ENCODE data around the gene PARN. TPM values are rescaled to one million over a fixed set of nuclear protein-coding genes. Genes with fewer than 3 reads are reported as not detected.

PARN gene
- total RNA-seq, 1 donor from 2014 or later: 16.1 TPM

DNA sequence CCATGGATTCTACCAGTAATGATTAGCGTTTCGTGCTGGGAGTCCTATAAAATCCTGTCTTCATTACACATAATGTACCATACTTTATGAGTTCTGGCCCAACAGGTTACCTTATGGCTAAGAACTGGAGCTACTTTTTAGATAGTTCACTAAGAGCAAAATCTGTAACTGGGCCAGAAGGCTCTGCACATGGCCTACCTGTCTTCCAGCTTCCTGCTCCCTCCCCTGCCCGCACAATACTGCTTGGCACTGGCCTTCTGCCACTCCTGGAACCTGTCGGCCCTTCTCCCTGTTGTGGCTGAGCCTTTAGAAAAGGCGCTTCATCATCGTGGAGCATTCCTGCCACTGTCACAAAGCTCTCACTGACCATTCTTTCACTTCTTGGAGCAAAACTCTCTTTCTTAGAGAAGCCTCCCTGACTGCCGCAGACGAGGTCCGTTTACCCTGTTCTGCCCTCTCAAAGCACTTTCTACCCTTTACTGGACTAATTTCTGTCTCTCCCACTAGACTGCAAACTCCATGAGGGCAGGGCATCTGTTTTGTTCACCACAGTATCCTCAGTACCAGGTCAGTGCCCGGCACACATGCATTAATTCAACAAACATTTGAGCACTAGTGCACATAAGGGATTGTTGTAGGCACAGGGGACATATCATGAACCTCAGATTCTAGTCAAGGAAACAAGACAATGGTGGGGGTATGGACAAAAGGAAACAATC is 116.5 kb downstream of the PARN start:
- no peak for DNase-seq
- no peak for ATAC-seq (ENCODE audit: poor library complexity)
- intact Hi-C loops (cut with DNase I): no loop called here

DNA sequence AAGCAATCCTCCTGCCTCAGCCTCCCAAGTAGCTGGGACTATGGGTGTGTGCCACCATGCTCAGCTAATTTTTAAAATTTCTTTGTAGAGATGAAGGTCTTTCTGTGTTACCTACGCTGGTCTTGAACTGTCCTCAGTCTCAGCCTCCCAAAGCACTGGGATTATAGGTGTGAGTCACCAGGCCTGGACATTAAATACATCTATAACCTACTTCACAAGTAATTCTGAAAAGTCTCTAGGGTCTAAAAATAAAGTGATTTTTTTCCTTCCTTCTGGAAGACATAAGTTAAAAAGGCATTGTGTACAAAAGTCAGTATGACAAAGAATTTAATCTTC is 118.3 kb downstream of the PARN start:
- intact Hi-C loops (cut with DNase I): no loop called here
- ATAC-seq (ENCODE audit: poor library complexity): no peak
- DNase-seq: no peak

DNA sequence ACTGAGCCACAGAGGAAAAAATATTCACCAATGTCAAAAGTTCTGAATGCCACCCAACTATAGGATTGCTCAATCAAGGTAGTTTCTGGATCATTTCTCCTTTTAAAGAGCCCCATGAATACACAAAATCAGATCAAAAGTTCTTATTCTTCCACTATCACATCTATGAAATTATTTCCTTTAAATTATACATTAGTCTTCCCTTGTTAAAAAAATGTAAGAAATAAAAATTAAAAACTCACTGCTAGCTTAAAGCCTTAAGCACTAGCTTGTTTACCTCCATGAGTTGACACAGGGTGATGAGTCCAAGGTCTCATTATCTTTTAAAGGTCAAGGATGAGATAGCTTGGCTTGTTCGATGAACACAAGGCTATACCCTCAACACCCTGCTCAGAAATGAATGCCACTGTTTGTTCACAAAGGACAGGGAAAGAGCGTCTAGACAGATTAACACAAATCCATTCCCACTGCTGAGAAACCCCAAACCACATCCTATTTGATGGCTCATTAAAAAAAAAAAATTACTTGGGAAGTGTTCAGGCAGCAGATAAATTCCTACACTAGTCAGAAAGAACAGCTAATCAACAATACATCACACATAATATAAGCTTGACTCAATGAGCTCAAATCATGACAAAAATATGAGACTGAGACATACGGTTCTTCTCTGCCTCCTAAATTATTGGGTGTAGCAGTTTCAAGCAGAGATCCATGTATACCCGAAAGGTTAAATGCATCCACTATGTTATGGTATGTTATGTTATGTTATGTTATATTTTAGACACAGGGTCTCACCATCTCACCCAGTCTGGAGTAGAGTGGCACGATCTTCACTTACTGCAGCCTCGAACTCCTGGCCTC is 118.9 kb downstream of the PARN start:
- ATAC-seq (ENCODE audit: poor library complexity): no peak
- intact Hi-C loops (cut with DNase I): no loop called here
- no peak for DNase-seq

DNA sequence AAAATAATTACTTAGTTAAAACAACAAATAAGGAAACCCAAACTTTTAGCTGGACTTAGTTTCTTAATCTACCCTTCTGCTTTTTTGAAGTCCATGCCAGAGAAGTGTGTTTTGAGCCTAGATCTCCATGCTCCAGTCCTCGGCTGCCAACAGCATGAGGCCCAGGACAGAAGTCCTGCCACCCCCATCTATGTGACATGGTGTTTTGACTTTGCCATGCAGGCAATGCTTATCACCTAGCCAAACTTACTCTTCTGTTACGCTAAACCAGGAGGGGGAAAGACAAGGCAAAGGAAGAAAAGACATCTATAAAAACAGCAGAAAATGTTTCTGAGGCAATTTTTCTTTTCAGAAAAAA is 119.5 kb downstream of the PARN start:
- intact Hi-C loops (cut with DNase I): no loop called here

DNA sequence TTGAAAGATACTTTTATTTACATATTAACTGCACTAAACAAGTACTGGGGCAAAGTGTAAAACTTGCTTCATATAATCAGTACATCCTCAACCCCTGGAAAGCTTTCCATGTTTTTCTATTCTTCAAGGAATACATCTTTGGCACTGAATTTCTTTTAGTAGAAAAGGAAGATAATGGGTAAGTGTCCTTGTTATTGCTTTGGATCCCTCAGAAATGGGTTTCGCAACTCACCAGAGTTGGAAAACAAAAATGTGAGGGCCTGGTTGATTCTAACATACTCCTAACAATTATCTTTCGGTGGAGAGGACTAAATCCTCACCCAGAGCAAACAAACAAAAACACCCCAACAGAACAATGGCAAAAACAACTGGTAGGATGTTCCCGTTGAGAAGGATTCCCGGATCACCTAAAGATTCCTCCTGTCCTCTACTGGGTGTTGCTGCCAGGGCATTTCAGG is 120.4 kb downstream of the PARN start:
- ATAC-seq (ENCODE audit: poor library complexity) (peak; percentile 8), DNase-seq (no peak)
- intact Hi-C loops (cut with DNase I): no loop called here

More for the DNA sequence above, 119.5 kb downstream of the PARN start:
- DNase-seq (no peak), ATAC-seq (ENCODE audit: poor library complexity) (peak; percentile 58)

DNA sequence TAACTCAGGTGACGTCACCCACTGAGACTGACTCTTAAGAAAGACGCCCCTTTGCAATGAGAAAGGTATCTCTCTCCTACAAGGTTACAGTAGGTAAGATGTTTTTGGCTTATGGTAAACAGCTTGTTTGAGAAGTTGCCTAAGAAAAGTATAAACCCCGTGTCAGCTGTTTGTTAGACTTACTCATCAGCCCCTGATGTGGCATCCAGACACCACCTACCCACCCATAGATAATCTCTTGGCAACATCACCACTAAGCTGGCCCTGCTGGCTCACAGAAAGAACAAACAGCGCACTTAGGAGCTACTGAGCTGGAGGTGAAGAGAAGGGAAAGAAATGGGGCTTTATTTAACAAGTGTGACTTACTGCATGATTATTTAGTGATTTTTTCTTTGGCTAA is 121.0 kb downstream of the PARN start:
- intact Hi-C loops (cut with DNase I): no loop called here
- no peak for ATAC-seq (ENCODE audit: poor library complexity)
- DNase-seq: no peak

DNA sequence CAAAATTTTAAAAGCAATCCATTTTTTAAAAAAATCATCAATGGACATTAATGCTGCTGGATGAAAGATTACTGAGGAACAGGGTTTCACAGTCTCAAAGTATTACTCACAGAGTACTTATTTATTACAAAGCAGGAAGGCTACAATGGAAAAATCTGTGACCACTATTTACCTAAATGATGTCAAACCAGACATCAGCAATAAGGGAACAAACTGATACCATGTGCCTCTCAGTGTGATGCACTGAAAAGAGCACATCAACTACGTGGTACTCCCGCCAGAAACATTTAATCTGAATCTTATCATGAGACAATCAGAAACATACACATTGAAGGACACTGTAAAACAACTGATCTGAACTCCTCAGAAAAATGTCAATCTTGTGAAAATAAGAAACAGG is 124.2 kb downstream of the PARN start:
- DNase-seq (no peak), ATAC-seq (ENCODE audit: poor library complexity) (no peak)
- intact Hi-C loops (cut with DNase I): no loop called here

DNA sequence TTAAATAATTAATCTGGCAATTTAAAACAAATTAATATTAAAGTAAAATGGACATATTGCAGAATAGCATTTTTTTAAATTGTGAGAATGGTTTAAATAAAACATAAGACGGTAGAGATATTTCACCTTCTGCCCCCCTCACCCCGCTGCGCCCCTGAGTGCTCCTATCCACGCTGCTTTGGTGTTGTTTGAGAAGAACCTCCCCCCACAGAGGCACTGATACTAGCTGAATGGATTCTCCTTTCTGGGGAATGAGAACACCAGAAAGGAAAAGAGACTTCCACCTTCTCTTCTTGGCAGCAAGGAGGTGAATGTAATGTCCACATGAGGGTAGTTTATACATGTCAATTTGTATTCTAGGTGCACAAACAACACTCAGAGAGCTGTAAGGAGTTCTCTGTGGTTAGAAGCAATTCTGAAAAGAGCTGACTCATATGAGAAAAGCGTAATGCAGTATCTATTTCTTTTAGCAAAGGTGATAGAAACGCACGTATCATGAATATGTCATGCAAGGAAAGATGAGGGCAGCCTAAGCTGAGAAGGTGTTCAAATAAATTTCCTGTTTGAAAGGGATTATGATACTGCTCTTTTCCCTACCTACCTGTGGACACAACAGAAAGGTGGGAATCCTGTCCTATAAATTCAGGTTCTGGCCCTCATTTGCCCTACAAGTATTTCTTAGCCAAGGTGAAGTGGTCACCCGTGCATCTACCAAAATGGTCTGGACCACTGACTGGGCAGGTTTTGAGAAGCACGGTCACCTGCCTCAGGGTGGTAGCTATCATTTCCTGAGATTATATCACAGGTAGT is 126.9 kb downstream of the PARN start:
- DNase-seq: no peak
- no peak for ATAC-seq (ENCODE audit: poor library complexity)
- intact Hi-C loops (cut with DNase I): no loop called here

DNA sequence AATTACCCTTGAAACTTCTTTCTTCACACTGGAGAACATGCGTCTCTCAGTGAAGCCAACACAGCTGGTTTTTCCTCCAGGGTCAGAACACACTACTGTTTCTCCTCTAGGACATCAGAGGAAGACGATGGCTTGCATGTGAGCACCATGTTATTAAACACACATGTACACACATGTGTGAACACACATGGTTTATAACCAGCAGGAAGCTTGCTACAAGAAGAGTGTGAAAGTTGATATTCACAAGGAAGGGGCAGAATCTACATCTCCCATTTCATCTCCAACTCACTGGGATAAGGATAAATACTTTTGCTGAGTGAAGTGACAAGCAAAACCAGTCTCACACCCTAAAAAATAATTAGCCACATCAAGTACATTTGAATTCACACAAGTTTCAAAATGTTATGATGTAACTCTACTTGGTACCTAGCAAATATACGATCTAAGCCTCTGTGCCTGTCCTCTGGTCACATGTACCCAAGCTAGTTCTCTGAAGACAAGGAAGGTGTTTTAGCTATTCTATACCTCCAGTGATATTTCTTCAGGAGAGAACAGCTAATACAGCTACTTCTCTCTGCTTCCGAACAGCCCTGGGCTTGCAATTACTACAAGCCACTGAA is 127.7 kb downstream of the PARN start:
- ATAC-seq (ENCODE audit: poor library complexity) (no peak), DNase-seq (no peak)
- intact Hi-C loops (cut with DNase I): no loop called here

DNA sequence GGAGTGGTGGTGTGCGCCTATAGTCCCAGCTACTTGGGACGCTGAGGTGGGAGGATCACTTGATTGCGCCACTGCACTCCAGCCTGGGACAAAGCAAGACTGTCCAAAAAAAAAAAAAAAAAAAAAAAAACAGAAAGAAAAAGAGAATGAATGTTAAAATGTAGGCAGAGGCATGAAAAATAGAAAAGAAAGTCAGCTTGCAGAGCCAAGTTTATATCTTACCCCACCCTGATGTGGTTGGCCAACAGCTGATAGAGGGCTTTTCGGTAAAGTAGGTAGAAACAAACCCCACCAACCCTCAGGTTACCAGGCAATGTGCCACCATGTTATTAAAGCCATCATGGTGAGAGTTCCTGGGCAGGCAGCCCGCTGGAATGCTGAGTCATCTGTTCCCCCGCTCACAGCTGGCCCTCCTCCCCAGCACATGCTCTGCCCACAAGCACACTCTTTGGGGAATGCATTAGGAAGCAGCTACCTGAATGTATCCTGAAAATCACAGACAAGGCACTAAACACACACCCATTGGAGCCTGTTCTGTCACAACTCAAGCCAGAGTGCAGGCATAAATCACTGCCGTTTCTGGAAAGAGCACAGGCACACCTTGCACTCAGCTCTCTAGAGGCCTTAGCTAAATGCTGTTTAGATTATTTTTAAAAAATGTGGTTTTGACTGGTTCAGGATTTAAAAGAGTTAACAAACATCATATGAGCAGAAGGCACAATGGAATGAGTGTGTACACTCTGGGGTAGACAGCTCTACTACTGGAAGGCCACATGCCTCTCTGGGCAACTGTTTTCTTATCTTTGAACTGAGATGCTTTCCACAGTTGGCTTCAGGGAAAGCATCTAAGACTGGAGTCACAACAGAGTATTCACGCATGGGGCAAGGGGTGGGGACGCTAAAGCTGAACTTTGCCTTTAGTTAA is 128.5 kb downstream of the PARN start:
- ATAC-seq (ENCODE audit: poor library complexity) (peak; percentile 95), DNase-seq (peak; percentile 92)
- intact Hi-C loops (cut with DNase I): no loop called here

DNA sequence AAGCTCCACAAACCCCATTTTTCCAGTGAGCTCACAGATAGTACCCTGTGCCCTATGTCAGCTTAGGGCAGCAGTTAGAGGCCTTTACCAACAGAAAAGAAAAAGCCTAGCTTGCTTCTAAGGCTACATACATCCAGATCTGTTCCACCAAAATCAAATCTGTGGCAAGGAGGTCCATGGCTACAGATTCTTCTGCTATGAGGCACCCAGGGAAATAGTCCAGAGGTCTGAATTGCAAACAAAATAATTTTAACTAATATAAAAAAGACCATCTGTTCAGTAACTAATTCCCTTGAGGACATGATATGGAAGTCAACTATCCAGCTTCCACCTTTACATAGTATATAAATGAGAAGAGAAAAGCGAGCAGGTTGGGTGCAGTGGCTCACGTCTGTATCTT is 129.3 kb downstream of the PARN start:
- ATAC-seq (ENCODE audit: poor library complexity) (no peak), DNase-seq (no peak)
- intact Hi-C loops (cut with DNase I): no loop called here

DNA sequence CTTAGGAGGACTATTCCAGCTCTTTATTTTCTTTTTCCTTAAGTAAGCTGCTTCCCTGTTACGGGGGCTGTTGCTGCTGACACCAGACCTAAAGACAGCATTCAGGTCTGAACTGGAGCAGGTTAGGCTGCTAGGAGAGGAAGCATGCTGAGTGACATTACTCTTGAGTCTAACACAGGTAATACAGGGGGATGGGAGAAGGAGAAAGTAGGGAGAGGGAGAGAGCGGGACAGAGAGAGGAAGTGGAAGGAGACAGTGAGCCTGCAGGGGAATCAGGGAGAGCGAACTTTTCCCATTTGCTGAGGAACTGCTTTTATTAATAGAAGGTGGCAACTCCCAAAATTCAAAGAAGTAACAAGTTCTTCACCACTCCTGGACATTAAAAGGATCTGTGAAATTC is 130.9 kb downstream of the PARN start:
- intact Hi-C loops (cut with DNase I): no loop called here
- ATAC-seq (ENCODE audit: poor library complexity): no peak
- DNase-seq: no peak

DNA sequence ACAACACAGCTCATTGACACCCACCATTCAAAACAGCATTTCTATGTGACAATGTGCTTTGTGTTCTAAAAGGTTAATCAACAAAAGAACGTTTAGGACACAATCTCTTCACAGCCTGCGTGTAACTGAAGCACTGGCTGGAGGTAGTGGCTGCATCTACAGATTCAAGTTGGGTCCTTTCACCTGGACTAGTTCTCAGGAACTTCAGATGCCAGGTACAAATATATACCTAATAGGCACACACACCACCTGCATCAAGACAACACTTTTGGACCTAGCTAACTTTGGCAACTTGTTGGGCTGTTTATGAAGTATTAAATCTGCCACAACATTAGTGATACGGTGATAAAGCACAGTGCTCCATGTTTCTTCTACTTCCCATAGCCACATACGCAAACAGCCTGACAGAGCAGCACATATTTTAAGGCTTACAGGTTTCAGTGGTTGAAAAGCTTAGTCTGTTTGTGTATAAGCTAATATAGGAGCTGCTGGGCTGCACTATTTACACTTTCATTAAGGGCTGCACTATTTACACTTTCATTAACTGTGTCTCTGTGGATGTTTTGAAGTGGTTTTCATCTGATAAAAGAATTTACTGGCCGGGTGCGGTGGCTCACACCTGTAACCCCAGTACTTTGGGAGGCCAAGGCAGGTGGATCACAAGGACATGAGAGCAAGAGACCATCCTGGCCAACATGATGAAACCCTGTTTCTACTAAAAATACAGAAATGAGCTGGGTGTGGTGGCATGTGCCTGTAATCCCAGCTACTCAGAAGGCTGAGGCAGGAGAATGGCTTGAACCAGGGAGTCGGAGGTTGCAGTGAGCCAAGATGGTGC is 132.6 kb downstream of the PARN start:
- intact Hi-C loops (cut with DNase I): no loop called here
- no peak for DNase-seq
- ATAC-seq (ENCODE audit: poor library complexity): no peak

DNA sequence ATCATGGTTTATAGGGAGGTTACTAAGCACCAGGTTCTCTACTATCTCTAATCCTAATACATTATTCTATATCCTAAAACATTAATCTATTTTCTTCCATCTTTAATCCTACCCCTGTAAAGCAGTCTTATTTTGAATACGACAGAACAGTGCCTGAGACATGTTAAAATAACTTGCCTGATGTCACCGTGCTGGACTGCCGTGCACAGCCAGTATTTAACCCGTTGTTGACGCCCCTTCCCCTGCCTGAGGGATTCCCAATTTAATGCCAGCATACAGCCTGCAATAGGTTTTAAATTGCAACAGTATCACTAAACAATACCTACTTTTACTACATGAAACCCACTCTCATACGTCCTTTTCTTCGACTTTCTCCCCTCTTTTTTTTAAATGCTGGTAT is 133.3 kb downstream of the PARN start:
- intact Hi-C loops (cut with DNase I): no loop called here
- ATAC-seq (ENCODE audit: poor library complexity) (peak; percentile 57), DNase-seq (no peak)

DNA sequence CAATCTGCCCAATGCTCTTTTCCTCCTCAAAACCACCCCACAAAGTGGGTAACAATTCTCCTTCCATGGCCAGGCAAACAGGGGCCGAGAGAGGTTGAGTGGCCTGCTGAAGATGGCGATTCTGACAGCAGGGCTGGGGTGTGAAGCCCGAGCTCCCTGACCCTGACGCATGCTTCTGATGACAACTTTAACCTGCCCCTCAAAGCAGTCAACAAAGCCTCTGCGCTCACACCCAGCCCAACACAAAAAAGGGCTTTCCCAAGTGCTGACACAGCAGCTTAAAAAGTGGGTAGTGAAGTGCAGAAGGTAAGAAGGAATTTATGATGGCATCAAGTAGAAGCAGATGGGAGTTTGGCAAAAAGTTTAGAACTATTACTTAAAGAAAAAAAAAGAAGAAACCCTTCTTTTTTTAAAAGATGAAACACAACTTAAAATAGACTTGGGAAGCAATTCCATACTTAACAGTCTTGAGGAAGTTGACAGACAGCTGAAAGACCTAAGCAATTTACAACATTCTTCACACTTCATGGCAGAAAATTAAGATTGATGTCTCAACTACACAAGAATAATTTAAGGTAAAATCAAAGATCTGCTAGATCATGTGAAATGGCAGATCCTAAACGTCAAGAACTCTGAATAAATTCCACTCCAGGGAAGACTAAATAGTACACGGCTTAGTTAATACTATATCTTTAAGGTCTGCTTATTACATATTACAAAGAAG is 133.9 kb downstream of the PARN start:
- intact Hi-C loops (cut with DNase I): no loop called here
- peak; percentile 49 for ATAC-seq (ENCODE audit: poor library complexity)
- DNase-seq: no peak

DNA sequence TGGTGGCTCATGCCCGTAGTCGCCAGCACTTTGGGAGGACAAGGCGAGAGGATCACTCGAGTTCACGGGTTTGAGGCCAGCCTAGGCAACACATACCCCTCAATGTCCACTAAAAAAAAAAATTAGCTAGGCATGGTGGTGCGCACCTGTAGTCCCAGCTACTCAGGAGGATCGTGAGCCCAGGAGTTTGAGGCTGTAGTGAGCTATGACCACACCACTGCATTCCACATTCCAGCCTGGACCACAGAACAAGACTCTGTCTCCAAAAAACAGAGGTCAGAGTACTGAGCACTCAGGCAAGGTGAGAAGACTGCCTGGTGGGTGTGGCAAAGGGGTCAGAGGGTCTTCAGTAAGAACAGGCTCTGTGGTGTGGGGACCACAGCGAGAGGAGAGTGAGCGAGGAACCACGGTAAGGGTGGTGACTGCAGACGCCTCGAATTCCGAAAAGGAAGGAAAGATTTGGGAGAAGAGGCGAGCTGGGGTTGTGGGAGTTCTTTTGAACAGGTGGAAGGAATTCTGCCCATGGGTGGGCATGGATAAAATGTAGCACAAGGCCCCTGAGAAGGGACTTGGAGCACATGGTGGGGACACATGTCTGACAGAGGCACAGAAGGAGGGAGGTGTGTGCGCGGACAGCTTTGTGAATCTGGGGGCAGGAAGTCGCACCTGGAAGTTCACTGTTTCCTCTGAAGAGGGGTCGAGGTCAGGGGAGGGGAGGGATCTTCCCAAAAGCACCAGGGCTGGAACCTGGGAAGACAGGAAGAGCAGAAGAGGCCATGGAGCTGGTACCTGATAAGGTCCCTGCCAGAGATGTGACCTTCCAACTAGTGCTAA is 134.6 kb downstream of the PARN start:
- intact Hi-C loops (cut with DNase I): no loop called here
- peak; percentile 5 for ATAC-seq (ENCODE audit: poor library complexity)

More for the DNA sequence above, 134.6 kb downstream of the PARN start:
- DNase-seq: no peak
